GM12874 (cell line): ENCODE results near the gene OR9Q2.

Experiments
- TF ChIP-seq, protein P1 (sequence below): IDR thresholded peaks from 2 replicates; pipeline ENCODE4 v1.5.1; 2011; ENCODE audit warnings: low read depth, mild to moderate bottlenecking, control low read depth, low read length, moderate library complexity; ENCODE audit not compliant: insufficient read depth

The OR9Q2 gene, protein sequence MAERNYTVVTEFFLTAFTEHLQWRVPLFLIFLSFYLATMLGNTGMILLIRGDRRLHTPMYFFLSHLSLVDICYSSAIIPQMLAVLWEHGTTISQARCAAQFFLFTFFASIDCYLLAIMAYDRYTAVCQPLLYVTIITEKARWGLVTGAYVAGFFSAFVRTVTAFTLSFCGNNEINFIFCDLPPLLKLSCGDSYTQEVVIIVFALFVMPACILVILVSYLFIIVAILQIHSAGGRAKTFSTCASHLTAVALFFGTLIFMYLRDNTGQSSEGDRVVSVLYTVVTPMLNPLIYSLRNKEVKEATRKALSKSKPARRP

DNA sequence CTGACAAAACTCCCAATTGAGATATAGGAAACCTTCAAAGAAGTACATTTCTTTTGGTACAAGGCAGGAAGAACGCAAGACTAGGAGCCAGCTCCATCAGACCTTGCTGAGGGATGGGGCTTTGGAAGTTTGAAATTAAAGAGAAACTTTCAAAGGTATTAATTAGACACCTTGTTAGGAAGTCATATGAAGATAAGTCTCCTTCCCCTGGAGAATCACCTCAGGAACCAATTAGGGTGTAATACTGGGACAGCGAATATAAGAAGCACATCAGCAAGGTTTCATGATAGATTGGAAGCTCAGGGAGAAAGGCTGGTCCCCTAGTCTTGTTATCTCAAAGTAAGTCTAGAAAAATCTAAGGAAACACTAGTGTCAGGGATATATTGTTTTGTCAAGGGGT, at the start of gene OR9Q2:
Gene OR9Q2, plus strand, starts transcription at position 301 of the 400 bp plus-strand sequence. CDS start 1,421 bp downstream, outside the sequence.
- TF ChIP-seq, protein P1, sequence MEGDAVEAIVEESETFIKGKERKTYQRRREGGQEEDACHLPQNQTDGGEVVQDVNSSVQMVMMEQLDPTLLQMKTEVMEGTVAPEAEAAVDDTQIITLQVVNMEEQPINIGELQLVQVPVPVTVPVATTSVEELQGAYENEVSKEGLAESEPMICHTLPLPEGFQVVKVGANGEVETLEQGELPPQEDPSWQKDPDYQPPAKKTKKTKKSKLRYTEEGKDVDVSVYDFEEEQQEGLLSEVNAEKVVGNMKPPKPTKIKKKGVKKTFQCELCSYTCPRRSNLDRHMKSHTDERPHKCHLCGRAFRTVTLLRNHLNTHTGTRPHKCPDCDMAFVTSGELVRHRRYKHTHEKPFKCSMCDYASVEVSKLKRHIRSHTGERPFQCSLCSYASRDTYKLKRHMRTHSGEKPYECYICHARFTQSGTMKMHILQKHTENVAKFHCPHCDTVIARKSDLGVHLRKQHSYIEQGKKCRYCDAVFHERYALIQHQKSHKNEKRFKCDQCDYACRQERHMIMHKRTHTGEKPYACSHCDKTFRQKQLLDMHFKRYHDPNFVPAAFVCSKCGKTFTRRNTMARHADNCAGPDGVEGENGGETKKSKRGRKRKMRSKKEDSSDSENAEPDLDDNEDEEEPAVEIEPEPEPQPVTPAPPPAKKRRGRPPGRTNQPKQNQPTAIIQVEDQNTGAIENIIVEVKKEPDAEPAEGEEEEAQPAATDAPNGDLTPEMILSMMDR: no peak

DNA sequence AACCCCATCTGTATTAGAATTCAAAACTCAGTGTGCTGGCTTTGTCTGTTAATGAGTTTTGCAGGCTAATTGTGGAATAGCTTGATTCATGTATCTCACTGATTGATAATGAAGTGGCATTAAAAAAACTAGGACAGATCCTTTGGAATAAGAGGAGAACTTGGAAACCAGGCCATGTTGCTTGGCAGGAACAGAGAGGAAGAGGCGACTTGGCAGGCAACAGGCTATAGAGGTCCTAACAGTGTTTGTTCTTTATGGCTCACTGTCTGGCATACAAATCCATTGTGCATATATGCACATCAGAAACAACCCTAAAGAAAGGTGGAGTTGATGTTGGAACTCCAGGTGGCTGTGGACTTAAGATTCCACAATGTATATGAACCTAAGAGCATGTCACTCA, 46.1 kb upstream of the OR9Q2 start:
- TF ChIP-seq, protein P1: no peak

DNA sequence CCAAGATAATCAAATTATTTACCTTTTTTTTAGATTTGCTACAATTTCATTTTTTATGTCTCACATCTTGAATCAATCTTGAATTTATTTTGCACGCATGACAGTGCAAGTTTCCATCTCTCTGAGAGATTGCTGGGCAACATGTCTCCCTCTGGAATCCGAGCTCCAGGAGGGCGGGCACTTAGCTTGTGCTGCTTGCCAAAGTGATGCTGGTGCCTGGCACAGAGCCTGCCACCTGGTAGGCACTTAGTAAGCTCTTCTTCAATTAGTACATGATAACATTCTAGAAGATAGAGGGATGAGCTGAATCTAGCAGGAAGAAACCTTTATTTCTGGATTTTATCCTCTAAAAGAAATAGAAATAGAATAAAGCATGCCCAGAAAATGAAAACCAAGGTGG, 36.1 kb upstream of the OR9Q2 start:
- TF ChIP-seq, protein P1: no peak

DNA sequence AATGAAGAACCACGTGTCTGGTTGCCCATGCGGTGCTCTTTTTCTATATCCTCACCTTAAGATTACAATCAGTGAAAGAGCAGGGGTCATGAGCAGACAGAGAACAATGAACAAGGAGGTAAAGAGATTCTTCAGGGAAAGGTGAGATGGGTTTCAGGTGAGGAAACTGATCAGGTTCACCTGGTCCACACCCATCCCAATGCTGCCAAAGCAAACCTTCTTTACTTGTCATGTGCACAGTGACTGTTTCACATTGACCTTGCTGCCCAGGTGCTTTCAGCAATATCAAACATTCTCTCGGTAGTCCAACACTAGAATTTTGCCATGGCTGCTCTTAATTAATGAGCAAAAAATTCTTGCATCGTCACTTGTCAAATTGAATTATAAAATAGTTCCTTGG, 24.5 kb upstream of the OR9Q2 start:
- TF ChIP-seq, protein P1: no peak

DNA sequence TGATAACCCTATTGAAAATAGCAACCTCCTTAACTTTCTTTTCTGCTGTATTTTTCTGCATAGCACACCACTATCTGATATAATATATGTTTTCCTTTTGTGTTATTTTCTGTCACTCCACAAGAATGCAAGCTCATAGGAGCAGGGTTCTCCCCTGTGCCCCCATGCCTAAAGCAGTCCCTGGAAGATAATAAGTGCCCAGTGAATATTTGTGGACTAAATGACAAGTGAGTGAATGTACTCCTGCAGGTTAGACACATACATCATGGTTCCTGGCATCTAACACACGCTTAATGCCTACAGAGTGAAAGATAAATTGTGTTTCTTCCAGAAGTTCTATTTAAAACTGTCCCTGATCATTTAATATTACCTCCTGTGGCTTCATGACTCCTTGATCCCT, 23.9 kb upstream of the OR9Q2 start:
- TF ChIP-seq, protein P1: no peak

DNA sequence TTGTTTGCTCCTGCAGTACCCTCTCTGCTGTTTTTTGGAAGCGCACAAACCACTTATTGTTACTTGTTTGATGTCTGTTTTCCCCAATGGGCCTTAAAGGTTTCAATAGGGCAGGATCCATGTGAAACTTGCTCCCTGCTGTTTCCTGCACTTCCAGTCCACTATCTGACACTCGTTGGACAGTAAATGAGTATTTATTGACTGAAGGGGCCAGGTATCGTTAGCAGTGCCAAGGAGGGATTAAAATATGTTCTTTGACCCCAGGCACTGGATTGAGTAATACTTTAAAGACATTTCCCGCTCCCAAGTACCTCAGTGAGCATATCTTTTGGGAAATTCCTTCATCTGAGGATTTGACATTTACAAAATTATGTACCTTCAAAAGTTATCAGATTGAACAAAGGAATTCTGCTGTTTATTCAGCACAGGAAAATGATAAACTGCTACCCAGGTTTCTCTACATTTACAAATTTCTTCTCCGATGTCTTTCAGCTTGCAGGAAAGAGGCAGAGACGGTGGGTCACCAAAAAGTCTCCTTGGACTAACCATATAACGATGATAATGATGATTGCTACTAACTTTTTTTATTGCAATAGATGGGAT, 23.3 kb upstream of the OR9Q2 start:
- TF ChIP-seq, protein P1: no peak

DNA sequence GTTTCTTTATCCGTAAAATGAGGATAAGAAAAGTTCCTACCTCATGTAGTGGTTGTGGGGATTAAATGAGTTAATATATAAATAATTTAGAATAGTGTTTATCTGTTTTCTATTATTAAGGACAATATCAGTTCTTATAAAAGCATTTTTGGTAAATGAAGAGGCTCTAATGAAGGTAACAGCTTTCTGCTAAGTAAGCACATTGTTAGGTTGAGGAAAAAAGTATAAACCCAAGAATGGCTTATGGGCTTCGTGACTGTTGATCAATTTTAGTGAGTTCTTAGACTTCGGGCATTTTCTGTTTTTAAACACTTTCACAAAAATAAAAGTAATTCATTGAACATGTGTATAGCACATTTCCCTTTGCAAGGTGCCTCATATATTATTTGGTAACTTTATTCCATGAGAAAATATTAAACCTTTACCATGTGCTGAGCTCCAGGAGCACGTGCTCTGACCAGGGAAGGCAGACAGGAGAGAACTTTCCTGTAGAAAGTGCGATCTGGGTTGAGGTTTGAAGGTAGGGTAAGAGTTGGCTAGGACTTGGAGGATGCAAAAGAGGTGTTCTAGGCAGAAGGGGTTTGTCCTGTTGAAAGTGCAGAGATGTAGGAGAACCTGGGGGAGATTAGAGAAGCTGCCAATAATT, 11.3 kb upstream of the OR9Q2 start:
- TF ChIP-seq, protein P1: no peak
